ELF-1 (cell line): ENCODE data around the gene CBARP.

ENCODE experiments used
- DNase-seq: peaks from one replicate; pipeline ENCODE4 v3.0.0-alpha.2; 2016; ENCODE audit warnings: low read depth, low spot score

CBARP gene

DNA sequence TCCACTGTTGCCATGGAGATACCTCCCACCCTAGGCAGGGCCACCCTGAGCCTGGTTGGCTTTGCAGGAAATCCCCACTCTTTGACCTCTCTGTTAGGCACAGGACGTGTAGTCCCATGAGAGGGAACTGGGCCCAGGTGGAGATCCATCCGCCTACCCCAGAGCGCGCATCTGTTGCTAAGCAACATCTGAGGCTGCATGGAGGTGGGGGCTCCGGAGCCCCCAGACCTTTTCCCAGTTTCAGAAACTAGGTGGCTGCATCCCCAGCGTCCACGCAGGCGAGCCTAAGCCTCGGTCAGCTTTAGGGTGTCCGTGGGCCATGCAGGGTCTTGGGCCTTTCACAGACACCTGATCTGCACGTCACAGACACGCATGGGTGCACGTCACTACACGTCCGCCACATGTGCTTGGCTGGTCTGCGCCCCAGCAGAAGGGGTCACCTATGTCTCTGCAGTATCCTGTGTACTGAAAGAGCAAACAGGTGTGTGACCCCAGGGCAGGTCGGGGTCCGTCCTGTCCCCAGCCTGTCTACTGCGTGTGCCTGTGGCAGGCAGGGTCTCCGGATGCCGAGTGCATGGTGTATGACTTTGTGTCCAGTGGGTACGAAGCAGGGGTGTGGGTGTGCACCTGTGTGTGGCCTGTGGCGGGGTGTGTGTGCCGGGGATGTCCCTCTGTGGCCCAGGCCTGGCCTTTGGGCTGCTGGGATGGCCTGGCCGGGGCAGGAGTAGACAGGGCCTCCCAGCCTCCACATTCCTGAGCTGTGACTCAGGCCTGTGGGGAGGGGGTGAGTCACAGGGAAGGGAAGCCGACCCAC, 27.2 kb upstream of the CBARP start:
- DNase-seq: peak; percentile 93

DNA sequence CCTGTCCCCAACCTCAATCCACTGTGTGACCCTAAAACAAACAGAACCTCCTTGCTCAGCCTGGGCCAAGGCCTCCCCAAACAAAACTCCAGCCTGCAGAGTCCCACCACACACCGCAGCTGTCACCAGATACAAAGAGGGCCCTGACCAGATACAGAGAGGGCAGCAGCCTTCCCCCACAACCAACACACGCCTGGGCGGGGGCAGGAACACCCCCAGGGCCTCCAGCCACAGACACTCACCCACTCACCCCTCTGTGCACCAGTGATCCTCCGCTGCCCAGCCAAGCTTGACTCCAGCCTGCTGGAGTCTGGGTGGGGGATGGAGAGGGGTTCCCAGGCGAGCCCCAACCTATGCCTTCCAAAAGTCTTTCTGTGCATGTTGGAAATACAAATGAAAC, 25.4 kb upstream of the CBARP start:
- no peak for DNase-seq

GRCh38 chr19:1262623-1263123, 24.9 kb upstream of the CBARP start:
- no peak for DNase-seq

GRCh38 chr19:1261798-1262622, 24.2 kb upstream of the CBARP start:
- DNase-seq: no peak

GRCh38 chr19:1261538-1261797, 23.7 kb upstream of the CBARP start:
- DNase-seq: no peak

- DNase-seq: peak; percentile 97
These were observed 23.1 kb upstream of the CBARP start for GRCh38 chr19:1260749-1261537.

DNA sequence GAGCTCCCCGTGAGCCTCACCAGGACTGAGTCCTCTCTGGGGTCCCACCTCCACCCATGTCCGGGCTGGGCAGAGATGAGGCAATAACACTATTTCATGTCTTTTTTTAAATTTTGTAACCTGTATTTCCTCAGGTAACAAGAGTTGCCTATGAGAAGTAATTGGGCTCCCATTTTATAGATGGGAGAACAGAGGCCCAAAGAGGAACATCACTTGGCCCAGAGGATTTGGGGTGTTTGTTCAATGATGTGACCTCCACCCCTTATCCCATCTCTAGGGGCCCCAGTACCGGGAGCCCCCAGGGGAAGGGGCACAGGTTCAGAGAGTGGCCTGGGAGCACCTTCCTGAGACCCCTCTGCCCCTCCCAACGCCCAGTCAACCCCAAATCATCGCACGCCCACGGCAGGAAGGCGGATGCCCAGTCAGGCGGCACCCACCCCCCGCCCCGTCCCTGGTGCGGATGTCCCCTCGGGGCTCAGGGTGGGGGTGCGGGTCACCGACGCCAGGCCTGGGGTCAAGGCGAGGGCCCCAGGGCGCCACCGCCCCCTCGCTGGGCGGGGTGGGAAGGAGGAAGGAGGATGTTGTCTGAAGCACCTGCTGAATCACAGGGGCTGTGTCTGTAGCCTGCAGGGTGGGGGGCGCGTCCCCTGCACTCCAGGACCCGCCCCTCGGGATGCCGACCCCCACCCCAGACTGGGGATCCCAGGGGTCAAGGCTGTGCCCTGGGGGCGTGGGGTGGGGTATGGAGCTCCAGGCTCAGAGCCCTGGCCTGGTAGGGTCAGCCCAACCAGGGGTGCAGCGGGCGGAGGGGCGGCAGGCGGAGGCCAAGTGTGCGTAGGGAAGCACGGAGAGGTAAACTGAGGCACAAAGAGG, 22.3 kb upstream of the CBARP start:
- DNase-seq: no peak

GRCh38 chr19:1259206-1259875, 21.5 kb upstream of the CBARP start:
- peak; percentile 93 for DNase-seq

DNA sequence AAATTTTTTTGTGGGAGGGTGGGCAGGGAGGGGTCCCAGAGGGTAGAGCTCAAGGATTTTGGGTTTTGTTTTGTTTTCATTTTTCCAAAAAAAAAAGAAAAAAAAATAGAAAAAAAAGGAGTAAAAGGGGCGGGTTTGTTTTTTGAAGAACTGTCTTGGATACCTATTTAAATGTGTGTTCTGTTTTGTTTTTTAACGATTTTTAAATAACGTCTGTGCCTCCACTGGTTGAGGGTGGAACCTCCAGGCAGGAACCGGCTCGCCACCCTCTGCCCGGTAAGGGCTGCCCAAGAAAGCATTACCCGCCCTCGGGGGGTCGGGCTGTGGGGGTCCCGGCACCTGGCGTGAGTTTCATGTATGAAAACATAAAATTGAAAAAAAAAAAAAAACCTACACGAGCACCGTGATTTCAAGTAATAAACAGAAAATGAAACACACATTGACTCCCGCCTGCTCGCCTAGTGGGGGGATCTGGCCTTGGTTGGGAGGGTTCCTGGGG, 21.0 kb upstream of the CBARP start:
- no peak for DNase-seq

- DNase-seq: peak; percentile 14
These were observed 20.3 kb upstream of the CBARP start for GRCh38 chr19:1258163-1258492.

DNA sequence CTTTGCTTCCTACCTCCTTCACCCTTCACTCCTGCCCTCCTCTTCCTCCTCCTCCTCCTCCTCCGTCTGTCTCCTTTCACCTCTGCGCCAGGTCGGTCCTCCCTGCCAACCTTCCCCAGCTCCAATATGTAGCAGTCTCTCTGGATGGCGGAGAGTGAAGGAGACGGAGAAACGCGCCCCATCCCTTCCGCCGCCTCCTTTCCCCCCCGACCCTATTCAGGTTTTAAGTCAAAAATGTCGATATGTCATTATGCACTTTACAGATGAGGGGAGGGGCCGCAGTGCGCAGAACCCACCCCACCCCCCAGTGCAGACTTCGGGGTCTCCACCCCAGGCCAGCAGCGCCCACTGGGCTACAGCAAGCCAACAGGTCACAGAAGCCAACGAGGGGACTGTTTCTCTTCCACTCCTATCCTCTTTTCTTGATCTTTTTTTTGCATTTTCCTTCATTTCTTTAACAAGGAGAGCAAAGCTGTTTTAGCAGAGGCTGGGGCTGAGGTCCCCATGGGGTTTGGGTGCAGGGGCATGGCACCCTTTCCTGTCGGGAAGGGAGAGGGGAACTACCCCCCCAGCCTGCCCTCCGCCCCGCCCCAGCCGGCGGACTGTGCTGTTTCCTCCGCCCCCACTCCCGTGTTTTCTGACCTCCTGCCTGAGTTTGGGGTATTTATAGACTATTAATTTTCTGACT, 19.8 kb upstream of the CBARP start:
- DNase-seq: peak; percentile 10

DNA sequence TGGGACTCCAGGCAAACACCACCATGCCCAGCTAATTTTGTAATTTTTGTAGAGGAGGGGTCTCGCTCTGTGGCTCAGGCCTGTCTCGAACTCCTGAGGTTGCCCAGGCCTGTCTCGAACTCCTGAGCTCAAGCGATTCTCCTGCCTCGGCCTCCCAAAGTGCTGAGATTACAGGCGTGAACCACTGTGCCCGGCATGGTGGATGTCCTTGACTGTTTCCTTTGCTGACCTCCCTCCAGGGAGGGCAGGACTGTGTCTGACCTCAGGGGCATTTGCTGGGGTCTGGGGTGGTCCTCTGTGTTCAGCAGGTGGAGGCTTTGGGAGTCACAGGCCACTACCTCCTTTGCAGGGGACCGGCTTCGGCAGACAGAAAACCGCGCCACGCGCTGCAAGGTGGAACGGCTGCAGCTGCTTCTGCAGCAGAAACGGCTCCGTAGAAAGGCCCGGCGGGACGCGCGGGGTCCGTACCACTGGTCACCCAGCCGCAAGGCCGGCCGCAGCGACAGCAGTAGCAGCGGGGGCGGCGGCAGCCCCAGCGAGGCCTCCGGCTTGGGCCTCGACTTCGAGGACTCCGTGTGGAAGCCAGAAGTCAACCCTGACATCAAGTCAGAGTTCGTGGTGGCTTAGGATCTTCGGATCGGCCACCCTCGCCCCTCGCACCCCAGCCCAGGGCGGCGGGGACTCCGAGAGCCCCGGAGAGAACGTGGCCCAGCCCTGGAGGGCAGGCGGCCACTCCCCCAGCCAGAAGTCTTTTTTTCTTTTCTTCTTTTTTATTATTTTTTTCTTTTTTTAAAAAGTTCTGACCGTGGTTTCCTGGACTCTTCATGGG, 19.1 kb upstream of the CBARP start:
- peak; percentile 32 for DNase-seq

DNA sequence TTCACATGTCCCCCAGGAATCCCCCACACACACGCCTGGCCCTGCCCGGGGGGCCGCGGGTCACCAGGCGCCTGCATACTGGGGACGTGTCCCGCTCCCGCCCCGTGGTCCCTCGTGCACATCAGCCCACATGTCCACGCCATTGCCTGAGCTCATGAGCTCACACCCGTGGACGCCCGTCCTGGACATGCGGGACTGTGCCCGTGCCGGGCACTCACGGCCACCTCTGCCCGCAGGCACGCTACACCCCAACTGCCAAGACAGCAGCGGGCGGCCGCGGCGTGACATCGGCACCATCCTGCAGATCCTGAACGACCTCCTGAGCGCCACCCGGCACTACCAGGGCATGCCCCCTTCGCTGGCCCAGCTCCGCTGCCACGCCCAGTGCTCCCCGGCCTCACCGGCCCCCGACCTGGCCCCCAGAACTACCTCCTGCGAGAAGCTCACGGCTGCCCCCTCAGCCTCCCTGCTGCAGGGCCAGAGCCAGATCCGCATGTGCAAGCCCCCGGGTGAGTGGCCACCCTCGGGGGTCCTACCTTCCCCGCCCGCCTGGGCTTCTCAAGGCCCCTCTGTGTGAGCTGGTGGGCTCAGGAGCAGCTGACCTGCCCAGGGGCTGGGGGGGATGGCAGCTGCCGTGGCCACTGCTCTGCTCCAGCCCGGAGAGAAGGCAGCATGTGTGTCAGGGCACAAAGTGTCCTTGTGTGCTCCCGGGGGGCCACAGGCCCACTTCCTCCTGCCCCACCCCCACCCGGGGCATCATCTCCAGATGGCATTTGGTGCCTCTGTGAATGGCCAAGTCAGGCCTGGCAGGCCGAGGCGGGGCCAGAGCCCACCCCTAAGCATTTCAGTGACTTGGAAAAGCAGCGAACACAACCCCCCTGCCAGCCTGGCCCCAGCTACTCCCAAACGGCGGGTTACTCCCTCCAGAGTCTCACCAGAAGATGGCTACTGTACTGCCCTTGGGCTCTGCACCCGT, 17.7 kb upstream of the CBARP start:
- DNase-seq: no peak

DNA sequence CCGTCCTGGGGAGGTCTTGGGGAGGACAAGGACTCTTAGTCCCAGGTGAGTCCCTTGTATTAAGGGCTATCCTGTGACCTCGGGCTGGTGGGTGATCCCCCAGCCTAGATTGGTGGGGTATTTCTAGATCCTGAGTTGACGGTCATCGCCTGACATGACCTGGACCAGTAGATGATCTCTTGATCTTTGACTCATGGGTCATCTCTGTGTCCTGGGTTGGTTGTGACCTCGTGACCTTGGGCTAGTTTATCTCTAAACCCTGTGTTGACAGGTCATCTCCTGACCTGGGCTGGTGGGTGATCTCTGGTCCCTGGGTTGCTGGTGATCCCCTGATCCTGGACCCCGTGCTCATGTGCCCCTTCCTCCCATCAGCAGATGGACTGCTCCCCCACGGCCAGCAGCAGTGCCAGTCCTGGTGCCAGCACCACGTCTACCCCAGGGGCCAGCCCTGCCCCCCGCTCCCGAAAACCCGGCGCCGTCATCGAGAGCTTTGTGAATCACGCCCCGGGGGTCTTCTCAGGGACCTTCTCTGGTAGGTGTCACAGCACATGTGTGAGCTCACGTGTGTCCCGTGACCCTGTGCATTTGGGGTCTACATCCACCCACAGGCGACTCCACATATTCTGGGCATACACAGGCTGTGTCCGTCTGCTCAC, 16.9 kb upstream of the CBARP start:
- no peak for DNase-seq

DNA sequence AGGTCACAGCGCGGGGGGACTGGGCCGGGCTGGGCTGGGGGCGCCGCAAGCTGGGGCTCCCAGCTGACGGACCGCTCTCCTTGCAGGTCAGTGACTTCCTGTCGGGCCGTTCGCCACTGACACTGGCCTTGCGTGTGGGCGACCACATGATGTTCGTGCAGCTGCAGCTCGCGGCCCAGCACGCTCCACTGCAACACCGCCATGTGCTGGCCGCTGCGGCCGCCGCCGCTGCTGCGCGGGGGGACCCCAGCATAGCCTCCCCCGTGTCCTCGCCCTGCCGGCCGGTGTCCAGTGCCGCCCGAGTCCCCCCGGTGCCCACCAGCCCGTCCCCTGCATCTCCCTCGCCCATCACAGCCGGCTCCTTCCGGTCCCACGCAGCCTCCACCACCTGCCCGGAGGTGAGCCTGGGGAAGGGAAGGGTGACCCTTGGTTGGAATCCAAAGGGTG, 16.3 kb upstream of the CBARP start:
- no peak for DNase-seq

DNA sequence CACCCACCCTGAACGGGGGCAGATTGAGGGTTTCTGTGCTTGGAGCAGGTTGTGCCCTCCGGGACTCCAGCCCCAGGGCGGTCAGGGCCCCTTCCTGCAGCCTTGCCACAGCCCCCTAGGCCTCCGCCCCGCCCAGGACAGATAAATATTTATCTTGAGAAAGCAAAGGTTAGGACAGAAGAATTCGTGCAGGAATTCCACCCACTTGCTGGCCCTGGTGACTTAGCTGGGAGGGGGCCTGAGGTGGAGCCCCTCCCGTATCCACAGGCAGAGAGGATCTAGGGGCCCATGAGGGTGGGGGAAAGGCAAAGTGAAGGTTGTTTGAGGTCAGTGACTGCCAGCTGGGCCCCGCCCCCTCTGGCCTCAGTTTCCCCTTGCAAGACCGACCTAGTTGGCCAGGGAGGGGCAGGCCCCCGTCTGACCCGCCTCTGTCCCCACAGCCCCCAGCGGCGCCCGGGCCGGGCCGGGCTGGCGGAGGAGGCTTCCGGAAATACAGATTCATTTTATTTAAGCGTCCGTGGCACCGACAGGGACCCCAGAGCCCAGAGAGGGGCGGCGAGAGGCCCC, 15.8 kb upstream of the CBARP start:
- DNase-seq: no peak
